NCI-H2196 treated with DMSO at 0.1 percent for 48 hours (cell line): ENCODE data around the gene TRIM9.
"Not testable (repeated sequence)": the region's sequence is repeated elsewhere in the genome, so short reads cannot be mapped to it uniquely, and the experiment has no call there.

ENCODE experiments used
- DNase-seq: peaks from one replicate; lab custom pipeline; 2025; ENCODE audit not compliant: unreplicated experiment; lab: John Stamatoyannopoulos, UW

Gene TRIM9

GRCh38 chr14:50967790-50968189 lies 127.1 kb downstream of the TRIM9 start:
- DNase-seq, result no peak

GRCh38 chr14:50967103-50967502 lies 127.8 kb downstream of the TRIM9 start:
- DNase-seq, result no peak

- no peak for DNase-seq
Measured at GRCh38 chr14:50964683-50965390, 130.1 kb downstream of the TRIM9 start.

GRCh38 chr14:50963919-50964318 lies 131.0 kb downstream of the TRIM9 start:
- no peak for DNase-seq

- no peak for DNase-seq
Measured at GRCh38 chr14:50961605-50962221, 133.2 kb downstream of the TRIM9 start.

- no peak for DNase-seq
Measured at GRCh38 chr14:50957296-50957695, 137.6 kb downstream of the TRIM9 start.

GRCh38 chr14:50956421-50956820 lies 138.5 kb downstream of the TRIM9 start:
- DNase-seq, result not testable (repeated sequence)

GRCh38 chr14:50955373-50956043 lies 139.4 kb downstream of the TRIM9 start:
- peak; percentile 52 for DNase-seq

- peak; percentile 53 for DNase-seq
Measured at GRCh38 chr14:50954811-50955372, 140.0 kb downstream of the TRIM9 start.

GRCh38 chr14:50953502-50953901 lies 141.4 kb downstream of the TRIM9 start:
- no peak for DNase-seq

- no peak for DNase-seq
Measured at GRCh38 chr14:50951032-50951431, 143.9 kb downstream of the TRIM9 start.

- DNase-seq, result no peak
Measured at GRCh38 chr14:50948205-50948604, 146.7 kb downstream of the TRIM9 start.

GRCh38 chr14:50947446-50947845 lies 147.5 kb downstream of the TRIM9 start:
- DNase-seq, result no peak

GRCh38 chr14:50946234-50946935 lies 148.5 kb downstream of the TRIM9 start:
- DNase-seq, result no peak

GRCh38 chr14:50944647-50945413 lies 150.1 kb downstream of the TRIM9 start:
- no peak for DNase-seq

- DNase-seq, result peak; percentile 9
Measured at GRCh38 chr14:50943943-50944646, 150.8 kb downstream of the TRIM9 start, which contains the start of gene PYGL. Gene PYGL, minus strand, starts transcription at chr14:50944483. Its CDS starts 80 bp downstream, at chr14:50944403.

- no peak for DNase-seq
Measured at GRCh38 chr14:50943261-50943942, 151.5 kb downstream of the TRIM9 start.

GRCh38 chr14:50941638-50942037 lies 153.3 kb downstream of the TRIM9 start:
- not testable (repeated sequence) for DNase-seq

- no peak for DNase-seq
Measured at GRCh38 chr14:50941151-50941550, 153.8 kb downstream of the TRIM9 start.
